Activated naive CD8-positive, alpha-beta T cell treated with anti-CD3 and anti-CD28 coated beads for 36 hours (primary cell): ENCODE data around the gene TJP3. TPM values are rescaled to one million over a fixed set of nuclear protein-coding genes. Genes with fewer than 3 reads are reported as not detected.

ENCODE experiments used
- DNase-seq: peaks from one replicate; pipeline ENCODE4 v3.0.0; 2021
- H3K27ac Mint-ChIP-seq: one replicate; pipeline ENCODE4 v1.8.0; 2022; ENCODE audit warnings: mild to moderate bottlenecking, moderate library complexity, mixed read lengths
- H3K27me3 Mint-ChIP-seq: one replicate; pipeline ENCODE4 v1.8.0; 2022; ENCODE audit warnings: mild to moderate bottlenecking, mixed read lengths
- H3K36me3 Mint-ChIP-seq: one replicate; pipeline ENCODE4 v1.8.0; 2021; ENCODE audit warnings: mild to moderate bottlenecking, mixed read lengths
- H3K4me1 Mint-ChIP-seq: one replicate; pipeline ENCODE4 v1.8.0; 2021; ENCODE audit warnings: mixed read lengths
- H3K4me3 Mint-ChIP-seq: one replicate; pipeline ENCODE4 v1.8.0; 2022; ENCODE audit warnings: mild to moderate bottlenecking, moderate library complexity, mixed read lengths
- H3K9me3 Mint-ChIP-seq: one replicate; pipeline ENCODE4 v1.8.0; 2022; ENCODE audit warnings: mixed read lengths
- total RNA-seq, 2 experiments: library from RNA; stranded (reverse); gene quantifications; one replicate each; pipeline ENCODE4 v1.2.3, GENCODE V29; 2021

TJP3 gene
- total RNA-seq, 2 experiments from 2014 or later = 0.24 to 0.39 TPM

GRCh38 chr19:3682741-3683404, 25.3 kb upstream of the TJP3 start:
- H3K4me1 Mint-ChIP-seq = peaks cover 12% of the 10 kb centered on the region
- no peak for DNase-seq
- no peak overlapping the region for H3K27ac Mint-ChIP-seq
- no peaks in the 10 kb centered on the region for H3K27me3 Mint-ChIP-seq
- H3K36me3 Mint-ChIP-seq = peaks cover 23% of the 10 kb centered on the region
- H3K9me3 Mint-ChIP-seq = no peaks in the 10 kb centered on the region
- H3K4me3 Mint-ChIP-seq = no peak overlapping the region

- no peak overlapping the region for H3K4me3 Mint-ChIP-seq
- no peak overlapping the region for H3K27ac Mint-ChIP-seq
- peaks cover 26% of the 10 kb centered on the region for H3K36me3 Mint-ChIP-seq
- DNase-seq = no peak
- H3K27me3 Mint-ChIP-seq = no peaks in the 10 kb centered on the region
- H3K9me3 Mint-ChIP-seq = no peaks in the 10 kb centered on the region
- H3K4me1 Mint-ChIP-seq = peaks cover 14% of the 10 kb centered on the region
Measured at GRCh38 chr19:3683405-3684053, 24.7 kb upstream of the TJP3 start.

- DNase-seq = no peak
- Mint-ChIP-seq H3K36me3 (peaks cover 27% of the 10 kb centered on the region), H3K27me3 (no peaks in the 10 kb centered on the region), H3K9me3 (no peaks in the 10 kb centered on the region), H3K4me1 (peaks cover 18% of the 10 kb centered on the region), H3K27ac (no peak overlapping the region), H3K4me3 (no peak overlapping the region)
Measured at GRCh38 chr19:3684054-3684816, 23.9 kb upstream of the TJP3 start.

- Mint-ChIP-seq H3K27ac (no peak overlapping the region), H3K27me3 (no peaks in the 10 kb centered on the region), H3K36me3 (peaks cover 31% of the 10 kb centered on the region)
Measured at GRCh38 chr19:3684817-3685410, 23.3 kb upstream of the TJP3 start.

GRCh38 chr19:3687393-3687773, 20.8 kb upstream of the TJP3 start:
- H3K27ac Mint-ChIP-seq = peak overlapping the region; percentile 35
- peak overlapping the region; percentile 74 for H3K4me3 Mint-ChIP-seq
- H3K4me1 Mint-ChIP-seq = peaks cover 39% of the 10 kb centered on the region
- peaks cover 44% of the 10 kb centered on the region for H3K36me3 Mint-ChIP-seq
- peaks cover 6% of the 10 kb centered on the region for H3K9me3 Mint-ChIP-seq
- H3K27me3 Mint-ChIP-seq = no peaks in the 10 kb centered on the region
- no peak for DNase-seq

More at GRCh38 chr19:3684817-3685410, 23.3 kb upstream of the TJP3 start:
- Mint-ChIP-seq H3K4me3 (no peak overlapping the region), H3K9me3 (no peaks in the 10 kb centered on the region), H3K4me1 (peaks cover 23% of the 10 kb centered on the region)
- no peak for DNase-seq

- peak overlapping the region; percentile 74 for H3K4me3 Mint-ChIP-seq
- H3K27ac Mint-ChIP-seq = peak overlapping the region; percentile 47
- peaks cover 6% of the 10 kb centered on the region for H3K9me3 Mint-ChIP-seq
- peaks cover 41% of the 10 kb centered on the region for H3K4me1 Mint-ChIP-seq
- DNase-seq = peak; percentile 49
- peaks cover 47% of the 10 kb centered on the region for H3K36me3 Mint-ChIP-seq
- no peaks in the 10 kb centered on the region for H3K27me3 Mint-ChIP-seq
Measured at GRCh38 chr19:3687774-3688706, 20.1 kb upstream of the TJP3 start.

- Mint-ChIP-seq H3K36me3 (peaks cover 27% of the 10 kb centered on the region), H3K27ac (peak overlapping the region; percentile 74), H3K27me3 (no peaks in the 10 kb centered on the region), H3K4me3 (no peak overlapping the region), H3K4me1 (peaks cover 35% of the 10 kb centered on the region), H3K9me3 (peaks cover 6% of the 10 kb centered on the region)
- DNase-seq = peak; percentile 44
Measured at GRCh38 chr19:3690551-3691371, 17.4 kb upstream of the TJP3 start.

- no peak overlapping the region for H3K4me3 Mint-ChIP-seq
- peak overlapping the region; percentile 74 for H3K27ac Mint-ChIP-seq
- peaks cover 27% of the 10 kb centered on the region for H3K36me3 Mint-ChIP-seq
- H3K4me1 Mint-ChIP-seq = peaks cover 35% of the 10 kb centered on the region
- no peak for DNase-seq
- peaks cover 6% of the 10 kb centered on the region for H3K9me3 Mint-ChIP-seq
- H3K27me3 Mint-ChIP-seq = no peaks in the 10 kb centered on the region
Measured at GRCh38 chr19:3691372-3691716, 16.8 kb upstream of the TJP3 start.

GRCh38 chr19:3691726-3692125, 16.5 kb upstream of the TJP3 start:
- Mint-ChIP-seq H3K4me3 (no peak overlapping the region), H3K27me3 (no peaks in the 10 kb centered on the region), H3K4me1 (peaks cover 35% of the 10 kb centered on the region), H3K9me3 (peaks cover 6% of the 10 kb centered on the region), H3K36me3 (peaks cover 27% of the 10 kb centered on the region), H3K27ac (peak overlapping the region; percentile 74)
- no peak for DNase-seq

- Mint-ChIP-seq H3K4me3 (no peak overlapping the region), H3K36me3 (peaks cover 25% of the 10 kb centered on the region), H3K27me3 (no peaks in the 10 kb centered on the region), H3K9me3 (peaks cover 6% of the 10 kb centered on the region), H3K27ac (no peak overlapping the region), H3K4me1 (peaks cover 30% of the 10 kb centered on the region)
- DNase-seq = peak; percentile 41
Measured at GRCh38 chr19:3692141-3693024, 15.8 kb upstream of the TJP3 start.

GRCh38 chr19:3693025-3693925, 14.9 kb upstream of the TJP3 start:
- H3K4me1 Mint-ChIP-seq = peaks cover 31% of the 10 kb centered on the region
- H3K27me3 Mint-ChIP-seq = no peaks in the 10 kb centered on the region
- no peak overlapping the region for H3K27ac Mint-ChIP-seq
- H3K9me3 Mint-ChIP-seq = peaks cover 6% of the 10 kb centered on the region
- H3K4me3 Mint-ChIP-seq = no peak overlapping the region
- H3K36me3 Mint-ChIP-seq = peaks cover 25% of the 10 kb centered on the region
- no peak for DNase-seq

GRCh38 chr19:3694361-3695123, 13.6 kb upstream of the TJP3 start:
- Mint-ChIP-seq H3K4me3 (no peak overlapping the region), H3K27me3 (no peaks in the 10 kb centered on the region), H3K9me3 (peaks cover 6% of the 10 kb centered on the region), H3K36me3 (peaks cover 21% of the 10 kb centered on the region), H3K27ac (no peak overlapping the region), H3K4me1 (peaks cover 30% of the 10 kb centered on the region)
- DNase-seq = no peak
